HG03025 (cell line): ENCODE measurements around the gene SNRPA.
"Not testable (repeated sequence)": the region's sequence is repeated elsewhere in the genome, so short reads cannot be mapped to it uniquely, and the experiment has no call there.

Experiments
- ATAC-seq: cut with Tn5 transposase; IDR thresholded peaks from one replicate; pipeline ENCODE4 v1.9.1; 2021; ENCODE audit warnings: mild to moderate bottlenecking, moderate library complexity; ENCODE audit not compliant: unreplicated experiment, low FRiP score

The SNRPA gene

GRCh38 chr19:40774916-40775631 is 24.1 kb downstream of the SNRPA start, which contains the start of gene MIA:
TSS of gene MIA (plus strand) at chr19:40775521. CDS start at chr19:40775543, 22 bp downstream.
- ATAC-seq: no peak

GRCh38 chr19:40775632-40776022 is 24.6 kb downstream of the SNRPA start:
- ATAC-seq: no peak

- no peak for ATAC-seq
These were observed 25.4 kb downstream of the SNRPA start for GRCh38 chr19:40776364-40776763.

GRCh38 chr19:40776932-40777644 is 26.1 kb downstream of the SNRPA start:
- peak; percentile 62 for ATAC-seq

GRCh38 chr19:40777645-40777936 is 26.6 kb downstream of the SNRPA start:
- ATAC-seq: no peak

GRCh38 chr19:40777937-40778705 is 27.1 kb downstream of the SNRPA start, which contains the start of gene RAB4B:
TSS of gene RAB4B (plus strand) at chr19:40778247. CDS start at chr19:40778376, 129 bp downstream.
- ATAC-seq: peak; percentile 63

- ATAC-seq: no peak
These were observed 27.8 kb downstream of the SNRPA start for GRCh38 chr19:40778706-40779284.

- no peak for ATAC-seq
These were observed 29.6 kb downstream of the SNRPA start for GRCh38 chr19:40780582-40780981.

- ATAC-seq: no peak
These were observed 30.1 kb downstream of the SNRPA start for GRCh38 chr19:40781140-40781539.

- ATAC-seq: no peak
These were observed 32.7 kb downstream of the SNRPA start for GRCh38 chr19:40783711-40784110.

- ATAC-seq: not testable (repeated sequence)
These were observed 33.1 kb downstream of the SNRPA start for GRCh38 chr19:40784146-40784545.

GRCh38 chr19:40785526-40785925 is 34.5 kb downstream of the SNRPA start:
- no peak for ATAC-seq

GRCh38 chr19:40786060-40787037 is 35.3 kb downstream of the SNRPA start:
- no peak for ATAC-seq

- ATAC-seq: no peak
These were observed 40.3 kb downstream of the SNRPA start for GRCh38 chr19:40791349-40791748.

- ATAC-seq: no peak
These were observed 41.0 kb downstream of the SNRPA start for GRCh38 chr19:40791996-40792395.

GRCh38 chr19:40797166-40797962 is 46.4 kb downstream of the SNRPA start:
- no peak for ATAC-seq

GRCh38 chr19:40797963-40798682 is 47.1 kb downstream of the SNRPA start:
- peak; percentile 9 for ATAC-seq
